Measurements from ENCODE around the gene MCFD2.

MCFD2 gene

GRCh38 chr2:46958431-46959017 is 42.9 kb upstream of the MCFD2 start:
- DNase-seq (ENCODE audit: low spot score), result no peak

DNA sequence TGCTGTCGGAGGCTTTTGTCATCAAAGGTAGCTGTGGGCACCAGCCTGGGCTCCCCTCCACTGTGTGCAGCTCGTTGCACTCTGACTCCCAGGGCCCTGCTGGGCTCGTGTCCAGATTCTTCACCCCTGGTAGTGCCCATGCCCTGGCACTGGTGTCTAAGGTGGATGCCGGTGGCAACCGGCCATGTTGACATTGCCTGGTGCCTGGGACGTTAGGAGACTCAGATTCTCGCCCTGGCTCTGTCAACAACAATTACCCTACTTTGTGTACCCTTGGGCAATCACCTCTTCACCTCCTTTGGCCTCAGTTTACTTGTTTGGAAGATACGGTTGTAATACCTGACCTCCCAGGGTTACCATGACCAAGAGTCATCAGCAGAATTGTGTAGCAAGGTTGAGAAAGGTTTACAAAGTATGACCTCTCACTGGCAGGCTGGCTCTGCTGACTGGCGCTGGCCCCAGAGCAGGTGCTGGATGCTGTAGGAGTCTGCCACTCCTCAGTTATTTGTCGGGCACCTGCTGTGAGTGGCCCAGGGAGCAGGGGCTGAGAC is 41.5 kb upstream of the MCFD2 start:
- DNase-seq (ENCODE audit: low spot score), result no peak
- TF ChIP-seq, protein P1, sequence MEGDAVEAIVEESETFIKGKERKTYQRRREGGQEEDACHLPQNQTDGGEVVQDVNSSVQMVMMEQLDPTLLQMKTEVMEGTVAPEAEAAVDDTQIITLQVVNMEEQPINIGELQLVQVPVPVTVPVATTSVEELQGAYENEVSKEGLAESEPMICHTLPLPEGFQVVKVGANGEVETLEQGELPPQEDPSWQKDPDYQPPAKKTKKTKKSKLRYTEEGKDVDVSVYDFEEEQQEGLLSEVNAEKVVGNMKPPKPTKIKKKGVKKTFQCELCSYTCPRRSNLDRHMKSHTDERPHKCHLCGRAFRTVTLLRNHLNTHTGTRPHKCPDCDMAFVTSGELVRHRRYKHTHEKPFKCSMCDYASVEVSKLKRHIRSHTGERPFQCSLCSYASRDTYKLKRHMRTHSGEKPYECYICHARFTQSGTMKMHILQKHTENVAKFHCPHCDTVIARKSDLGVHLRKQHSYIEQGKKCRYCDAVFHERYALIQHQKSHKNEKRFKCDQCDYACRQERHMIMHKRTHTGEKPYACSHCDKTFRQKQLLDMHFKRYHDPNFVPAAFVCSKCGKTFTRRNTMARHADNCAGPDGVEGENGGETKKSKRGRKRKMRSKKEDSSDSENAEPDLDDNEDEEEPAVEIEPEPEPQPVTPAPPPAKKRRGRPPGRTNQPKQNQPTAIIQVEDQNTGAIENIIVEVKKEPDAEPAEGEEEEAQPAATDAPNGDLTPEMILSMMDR (IDR thresholded peaks at IDR 0.05; ENCODE audit: borderline replicate concordance, control extremely low read depth, extremely low read depth, insufficient read depth, missing control alignments), result no peak
- in situ Hi-C loops (cut with MboI; ENCODE audit: low sequenced_read_pairs, unreplicated experiment), result no loop called here

More at GRCh38 chr2:46958431-46959017, 42.9 kb upstream of the MCFD2 start:
- TF ChIP-seq, protein P1 (IDR thresholded peaks at IDR 0.05; ENCODE audit: borderline replicate concordance, control extremely low read depth, extremely low read depth, insufficient read depth, missing control alignments), result no peak
- in situ Hi-C loops (cut with MboI; ENCODE audit: low sequenced_read_pairs, unreplicated experiment), result no loop called here

DNA sequence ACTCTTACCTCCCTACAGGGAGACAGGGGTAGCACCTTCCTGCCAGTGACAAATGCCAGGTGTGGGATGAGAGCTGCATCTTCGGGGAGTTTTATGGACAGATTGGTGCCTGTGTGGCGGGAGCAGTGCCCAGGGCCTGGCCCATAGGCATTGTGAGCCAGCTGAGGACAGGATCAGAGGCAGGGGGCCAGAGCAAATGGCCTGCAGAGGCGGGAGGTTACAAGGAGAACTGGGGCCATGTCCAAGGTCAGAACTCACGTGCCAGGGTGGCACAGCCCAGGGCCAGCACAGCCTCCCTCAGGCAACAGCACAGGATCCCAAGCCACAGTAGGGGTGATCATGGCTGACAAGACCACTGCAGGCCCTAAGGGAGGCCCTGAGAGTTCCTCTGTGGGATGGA is 40.2 kb upstream of the MCFD2 start:
- TF ChIP-seq, protein P1 (IDR thresholded peaks at IDR 0.05; ENCODE audit: borderline replicate concordance, control extremely low read depth, extremely low read depth, insufficient read depth, missing control alignments), result no peak
- no peak for DNase-seq (ENCODE audit: low spot score)
- in situ Hi-C loops (cut with MboI; ENCODE audit: low sequenced_read_pairs, unreplicated experiment), result no loop called here

DNA sequence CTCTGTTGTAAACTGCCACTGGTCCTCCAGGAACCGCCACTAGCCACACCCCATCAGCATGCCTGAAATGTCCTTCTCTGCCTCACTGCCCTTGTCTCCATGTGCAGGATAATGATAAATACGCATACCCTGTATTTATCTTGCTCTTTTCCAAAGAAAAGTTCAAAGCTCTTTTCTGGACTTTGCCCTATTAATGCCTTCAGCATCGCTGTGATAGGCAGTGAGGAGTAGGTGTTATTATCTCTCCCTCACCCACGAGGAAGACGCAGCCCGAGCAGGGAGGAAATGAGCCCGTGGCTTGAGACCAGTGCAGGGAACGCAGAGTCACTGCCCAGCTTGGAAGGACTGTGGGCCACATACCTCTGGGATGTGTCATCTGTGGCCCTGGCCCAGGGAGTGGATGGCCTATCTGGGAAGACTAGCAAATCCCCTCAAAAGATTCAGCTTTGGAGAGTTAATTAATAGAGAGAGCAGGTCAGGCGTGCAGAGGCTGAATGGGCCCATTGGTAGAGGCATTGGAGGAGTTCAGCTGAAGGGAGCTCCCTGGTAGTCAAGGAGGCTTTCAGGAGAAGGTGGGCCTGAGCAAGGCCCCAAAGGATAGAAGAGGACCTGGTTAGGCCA is 39.5 kb upstream of the MCFD2 start:
- in situ Hi-C loops (cut with MboI; ENCODE audit: low sequenced_read_pairs, unreplicated experiment), result no loop called here
- TF ChIP-seq, protein P1 (IDR thresholded peaks at IDR 0.05; ENCODE audit: borderline replicate concordance, control extremely low read depth, extremely low read depth, insufficient read depth, missing control alignments), result no peak
- no peak for DNase-seq (ENCODE audit: low spot score)

- in situ Hi-C loops (cut with MboI; ENCODE audit: low sequenced_read_pairs, unreplicated experiment), result no loop called here
- no peak for DNase-seq (ENCODE audit: low spot score)
- TF ChIP-seq, protein P1 (IDR thresholded peaks at IDR 0.05; ENCODE audit: borderline replicate concordance, control extremely low read depth, extremely low read depth, insufficient read depth, missing control alignments), result no peak
These were observed 36.6 kb upstream of the MCFD2 start for GRCh38 chr2:46952171-46952570.

- TF ChIP-seq, protein P1 (IDR thresholded peaks at IDR 0.05; ENCODE audit: borderline replicate concordance, control extremely low read depth, extremely low read depth, insufficient read depth, missing control alignments), result no peak
- DNase-seq (ENCODE audit: low spot score), result no peak
- in situ Hi-C loops (cut with MboI; ENCODE audit: low sequenced_read_pairs, unreplicated experiment), result no loop called here
These were observed 35.9 kb upstream of the MCFD2 start for GRCh38 chr2:46951290-46952064.

Measured in GM13976 (cell line).